Right forelimb (tissue), 1 donor: Measurements from ENCODE around the gene IFT172.

Source experiments
- DNase-seq: peaks from one replicate; pipeline ENCODE4 v3.0.0-alpha.2; 2018

IFT172 gene

GRCh38 chr2:27422958-27423357 is 66.6 kb downstream of the IFT172 start:
- DNase-seq = no peak

GRCh38 chr2:27421660-27422250 is 67.8 kb downstream of the IFT172 start:
- no peak for DNase-seq

- no peak for DNase-seq
Measured at GRCh38 chr2:27420996-27421395, 68.5 kb downstream of the IFT172 start.

- no peak for DNase-seq
Measured at GRCh38 chr2:27416151-27416550, 73.4 kb downstream of the IFT172 start.

- DNase-seq = no peak
Measured at GRCh38 chr2:27412419-27413152, 77.0 kb downstream of the IFT172 start.

GRCh38 chr2:27409321-27410073 is 80.0 kb downstream of the IFT172 start, which contains the start of gene PPM1G:
Gene PPM1G, minus strand, starts transcription at chr2:27409591. Its CDS starts 169 bp downstream, at chr2:27409422.
- DNase-seq = peak; percentile 97

- DNase-seq = no peak
Measured at GRCh38 chr2:27408601-27409320, 80.8 kb downstream of the IFT172 start.

- peak; percentile 52 for DNase-seq
Measured at GRCh38 chr2:27407798-27408491, 81.6 kb downstream of the IFT172 start.

- no peak for DNase-seq
Measured at GRCh38 chr2:27400348-27401135, 89.0 kb downstream of the IFT172 start.

GRCh38 chr2:27398962-27399361 is 90.6 kb downstream of the IFT172 start:
- DNase-seq = no peak
